ENCODE data around the gene UBAC2. TPM values are rescaled to one million over a fixed set of nuclear protein-coding genes. Genes with fewer than 3 reads are reported as not detected.

Gene UBAC2
- total RNA-seq, 1 donor from 2014 or later: 57.7 TPM

DNA sequence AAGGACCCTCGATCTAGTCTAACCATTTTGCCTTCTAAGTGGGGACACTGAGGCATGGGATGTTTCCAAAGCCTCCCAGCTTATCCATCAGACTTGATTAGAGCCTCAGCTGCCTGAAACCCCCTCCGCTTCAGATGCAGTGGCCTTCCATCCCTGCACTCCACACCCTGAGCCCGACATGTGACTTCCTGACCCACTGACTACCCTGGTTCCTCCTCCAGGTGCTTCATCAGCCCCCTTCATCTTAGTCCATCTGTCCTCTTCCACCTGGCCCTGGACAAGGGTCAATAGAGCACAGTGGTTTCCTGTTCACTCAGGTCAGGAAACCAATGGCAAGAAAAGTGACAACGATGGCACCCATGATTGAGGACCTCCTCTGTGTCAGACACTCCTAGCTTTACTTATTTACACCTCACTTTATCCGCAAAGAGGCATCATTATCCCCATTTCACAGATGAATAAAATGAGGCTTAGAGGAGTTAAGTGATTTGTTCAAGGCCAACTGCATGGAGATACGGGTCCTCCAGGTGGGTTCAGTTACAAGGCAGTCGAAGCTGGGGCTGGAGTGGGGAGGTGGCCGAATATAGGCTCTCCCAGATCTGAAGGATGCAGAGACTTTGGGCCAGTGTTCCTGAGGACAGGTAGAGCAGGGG lies 219.1 kb downstream of the UBAC2 start:
- intact Hi-C loops (cut with DNase I): no loop called here
- no peak for DNase-seq (ENCODE audit: extremely low spot score in 2 of 2)
- no peaks in the 10 kb centered on the region for H3K36me3 ChIP-seq
- no peaks in the 10 kb centered on the region for H3K27me3 ChIP-seq
- H3K4me3 ChIP-seq: no peak overlapping the region
- TF ChIP-seq CTCF (IDR thresholded peaks at IDR 0.05) (no peak), POLR2A (IDR thresholded peaks at IDR 0.05) (no peak), POLR2AphosphoS5 (IDR thresholded peaks at IDR 0.05; ENCODE audit: insufficient read depth in 1 of 2, low read depth in 1 of 2) (no peak)
- no peaks in the 10 kb centered on the region for H3K4me1 ChIP-seq
- H3K27ac ChIP-seq: no peak overlapping the region
- H3K9me3 ChIP-seq: no peaks in the 10 kb centered on the region

DNA sequence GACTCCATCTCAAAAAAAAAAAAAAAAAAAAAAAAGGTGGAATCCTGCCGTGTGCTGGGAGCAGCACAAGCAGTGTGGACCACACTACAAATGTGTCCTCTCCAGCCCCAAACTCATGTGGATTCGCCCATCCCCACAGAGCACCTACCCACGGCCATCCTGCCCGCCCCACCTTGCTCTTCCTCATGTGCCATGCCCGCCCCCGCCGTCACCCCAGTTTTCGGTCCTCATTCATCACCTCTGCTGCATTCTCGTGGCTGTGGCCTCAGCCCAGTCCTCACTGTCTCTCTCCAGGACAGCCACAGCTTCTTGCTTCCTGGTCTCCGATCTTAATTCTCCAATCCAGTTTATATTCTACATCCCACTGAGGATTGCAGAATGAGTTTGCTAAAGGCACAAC lies 220.6 kb downstream of the UBAC2 start:
- no peaks in the 10 kb centered on the region for H3K9me3 ChIP-seq
- H3K27me3 ChIP-seq: no peaks in the 10 kb centered on the region
- no peak overlapping the region for H3K27ac ChIP-seq
- H3K36me3 ChIP-seq: no peaks in the 10 kb centered on the region
- DNase-seq (ENCODE audit: extremely low spot score in 2 of 2): no peak
- H3K4me3 ChIP-seq: no peak overlapping the region
- TF ChIP-seq POLR2AphosphoS5 (IDR thresholded peaks at IDR 0.05; ENCODE audit: insufficient read depth in 1 of 2, low read depth in 1 of 2) (no peak), CTCF (IDR thresholded peaks at IDR 0.05) (no peak), POLR2A (IDR thresholded peaks at IDR 0.05) (no peak)
- H3K4me1 ChIP-seq: no peaks in the 10 kb centered on the region
- intact Hi-C loops (cut with DNase I): no loop called here

- H3K27ac ChIP-seq: no peak overlapping the region
- no peak for DNase-seq (ENCODE audit: extremely low spot score in 2 of 2)
- H3K27me3 ChIP-seq: no peaks in the 10 kb centered on the region
- no peak for TF ChIP-seq POLR2AphosphoS5 (IDR thresholded peaks at IDR 0.05; ENCODE audit: insufficient read depth in 1 of 2, low read depth in 1 of 2)
- TF ChIP-seq POLR2A (IDR thresholded peaks at IDR 0.05): no peak
- TF ChIP-seq CTCF (IDR thresholded peaks at IDR 0.05): no peak
- intact Hi-C loops (cut with DNase I): no loop called here
- H3K4me3 ChIP-seq: no peak overlapping the region
- no peaks in the 10 kb centered on the region for H3K9me3 ChIP-seq
- H3K36me3 ChIP-seq: no peaks in the 10 kb centered on the region
- H3K4me1 ChIP-seq: no peaks in the 10 kb centered on the region
These were observed 221.3 kb downstream of the UBAC2 start for GRCh38 chr13:99421758-99422585.

DNA sequence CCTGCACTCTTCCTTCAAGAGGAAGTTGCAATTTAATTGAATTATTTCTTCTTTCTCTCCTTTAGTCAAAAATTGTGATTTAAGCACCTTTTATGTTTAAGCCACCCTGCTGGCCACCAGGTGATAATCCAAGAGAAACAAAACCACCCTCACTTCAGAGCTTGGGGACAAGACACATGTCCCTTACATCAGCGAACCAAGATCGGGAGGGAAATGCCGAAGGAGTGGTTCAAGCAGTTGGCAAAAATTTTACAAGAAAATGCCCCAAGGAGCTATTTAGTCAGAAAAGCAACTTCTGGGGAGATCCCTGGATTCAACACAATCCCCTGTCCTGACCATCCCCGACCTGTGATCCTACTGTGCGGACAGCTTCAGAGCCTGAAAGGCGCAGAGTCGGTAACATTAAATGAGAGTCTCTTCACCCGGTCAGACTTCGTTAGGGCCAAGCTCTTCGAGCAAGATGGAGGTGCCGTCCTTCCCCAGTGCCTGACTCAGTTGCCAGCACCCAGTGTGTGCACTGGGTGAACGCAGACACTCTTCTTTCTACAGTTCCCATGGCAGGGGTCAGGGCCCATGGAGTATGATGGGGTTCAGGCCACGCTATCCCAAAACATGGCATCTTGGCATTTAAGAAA lies 222.0 kb downstream of the UBAC2 start:
- intact Hi-C loops (cut with DNase I): no loop called here
- H3K27ac ChIP-seq: no peak overlapping the region
- no peaks in the 10 kb centered on the region for H3K9me3 ChIP-seq
- no peak for DNase-seq (ENCODE audit: extremely low spot score in 2 of 2)
- no peaks in the 10 kb centered on the region for H3K36me3 ChIP-seq
- no peaks in the 10 kb centered on the region for H3K27me3 ChIP-seq
- no peak overlapping the region for H3K4me3 ChIP-seq
- no peaks in the 10 kb centered on the region for H3K4me1 ChIP-seq
- no peak for TF ChIP-seq POLR2A (IDR thresholded peaks at IDR 0.05)
- TF ChIP-seq CTCF (IDR thresholded peaks at IDR 0.05): no peak
- no peak for TF ChIP-seq POLR2AphosphoS5 (IDR thresholded peaks at IDR 0.05; ENCODE audit: insufficient read depth in 1 of 2, low read depth in 1 of 2)
